Right lobe of liver (tissue), 4 donors: Measurements from ENCODE around the gene CCDC92.

Source experiments
- CTCF ChIP-seq, 4 donors: fragments of 200-600 bp in 3 of 4; fragments of 450-650 bp in 1 of 4; IDR thresholded peaks; one replicate each; pipeline versions ENCODE4 v1.5.1 to v1.8.0; 2016 to 2022; ENCODE audit warnings: antibody characterized with exemption in 4 of 4, mild to moderate bottlenecking in 2 of 4
- POLR2A ChIP-seq: fragments of 450-650 bp; IDR thresholded peaks from one replicate; pipeline ENCODE4 v1.6.1; 2017; ENCODE audit warnings: antibody characterized with exemption, mild to moderate bottlenecking
- donor health status: DM: no; HTN: no; CAD: no.
- donor health status: DM: no; HTN: no; CAD: no.
- donor health status: DM: no; HTN: yes; CAD: no.

DNA sequence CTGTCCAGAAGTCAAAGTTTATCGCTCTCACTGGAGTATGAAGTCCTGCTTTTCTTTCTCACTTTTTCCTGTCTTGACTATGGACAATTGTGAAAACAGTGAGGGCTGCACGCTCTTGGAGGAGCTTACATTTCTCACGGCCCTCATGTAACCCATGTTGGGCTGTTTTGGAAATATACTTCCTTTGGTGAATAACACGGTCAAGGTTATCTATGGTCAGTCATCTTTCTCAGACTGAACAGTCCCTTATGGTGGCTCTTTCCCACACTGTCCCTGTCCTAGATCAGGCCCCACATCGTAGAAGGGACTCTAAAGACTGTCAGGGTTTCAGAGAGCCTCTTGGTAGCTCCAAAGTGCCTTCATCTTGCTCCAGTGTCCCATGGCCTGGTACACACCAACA is 7.2 kb downstream of the CCDC92 start:
- no peak for TF ChIP-seq CTCF (IDR thresholded peaks at IDR 0.05)
- TF ChIP-seq POLR2A: no peak
